Measurements from ENCODE around the gene HOXB3.

DNA sequence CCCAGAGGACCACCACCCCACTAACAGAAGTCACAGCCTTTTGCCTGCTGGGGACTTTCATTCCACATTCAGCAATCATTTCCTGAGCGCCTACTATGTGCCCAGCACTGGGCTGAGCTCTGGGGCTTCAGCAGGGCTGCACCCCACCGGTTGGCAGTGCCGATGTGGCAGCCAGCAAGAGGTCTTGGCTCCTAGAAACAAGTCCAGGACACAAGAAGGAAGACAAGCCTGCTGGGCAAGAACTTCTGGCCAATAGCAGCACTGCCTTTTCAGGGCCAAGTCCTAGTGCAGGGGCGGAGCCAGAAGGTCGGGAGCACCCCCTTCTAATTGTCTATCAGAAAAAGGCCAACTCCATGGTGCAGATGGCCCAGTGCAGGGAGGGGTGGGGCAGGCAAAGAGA, 49.1 kb upstream of the HOXB3 start:
- no peak for TF ChIP-seq POLR2A (IDR thresholded peaks at IDR 0.05; ENCODE audit: low read length)
- TF ChIP-seq GATA1 (IDR thresholded peaks at IDR 0.05; ENCODE audit: low read depth, low read length) = no peak
